HEK293 (cell line): Measurements from ENCODE around the gene INCA1.

Experiments
- GLIS1 ChIP-seq: fragments of 450-650 bp; formaldehyde crosslinking; IDR thresholded peaks from 2 replicates; pipeline ENCODE4 v1.5.1; 2016; ENCODE audit warnings: missing biosample characterization, missing genetic modification characterization
- REST ChIP-seq: fragments of 450-650 bp; formaldehyde crosslinking; IDR thresholded peaks from 2 replicates; pipeline ENCODE4 v1.5.1; 2016; ENCODE audit warnings: missing biosample characterization, missing genetic modification characterization
- SCRT2 ChIP-seq: fragments of 450-650 bp; formaldehyde crosslinking; IDR thresholded peaks from 2 replicates; pipeline ENCODE4 v1.5.1; 2016; ENCODE audit warnings: missing biosample characterization, missing genetic modification characterization
- SP3 ChIP-seq: fragments of 450-650 bp; formaldehyde crosslinking; IDR thresholded peaks from 2 replicates; pipeline ENCODE4 v1.5.1; 2016; ENCODE audit warnings: missing biosample characterization, missing genetic modification characterization
- ZBTB20 ChIP-seq: fragments of 450-650 bp; formaldehyde crosslinking; IDR thresholded peaks from 2 replicates; pipeline ENCODE4 v1.5.1; 2016; ENCODE audit warnings: missing biosample characterization, missing genetic modification characterization
- ZBTB6 ChIP-seq: fragments of 450-650 bp; formaldehyde crosslinking; IDR thresholded peaks from 2 replicates; pipeline ENCODE4 v1.5.1; 2017; ENCODE audit warnings: missing biosample characterization, missing genetic modification characterization
- ZBTB8A ChIP-seq: fragments of 450-650 bp; formaldehyde crosslinking; IDR thresholded peaks from 2 replicates; pipeline ENCODE4 v1.5.1; 2016; ENCODE audit warnings: missing biosample characterization, missing genetic modification characterization
- ZFP37 ChIP-seq: fragments of 450-650 bp; formaldehyde crosslinking; IDR thresholded peaks from 2 replicates; pipeline ENCODE4 v1.5.1; 2016; ENCODE audit warnings: missing biosample characterization, missing genetic modification characterization
- ZNF112 ChIP-seq: fragments of 450-650 bp; formaldehyde crosslinking; IDR thresholded peaks from 2 replicates; pipeline ENCODE4 v1.5.0; 2017; ENCODE audit warnings: missing biosample characterization, missing genetic modification characterization
- ZNF114 ChIP-seq: fragments of 450-650 bp; formaldehyde crosslinking; IDR thresholded peaks from 2 replicates; pipeline ENCODE4 v1.5.0; 2017; ENCODE audit warnings: missing biosample characterization, missing genetic modification characterization
- ZNF221 ChIP-seq: fragments of 450-650 bp; formaldehyde crosslinking; IDR thresholded peaks from 2 replicates; pipeline ENCODE4 v1.5.1; 2017; ENCODE audit warnings: missing biosample characterization, missing genetic modification characterization, borderline replicate concordance
- ZNF248 ChIP-seq: fragments of 450-650 bp; formaldehyde crosslinking; IDR thresholded peaks from 2 replicates; pipeline ENCODE4 v1.5.1; 2017; ENCODE audit warnings: missing biosample characterization, missing genetic modification characterization
- ZNF274 ChIP-seq, 2 experiments: fragments of 200-500 bp in 1 of 2; fragments of 450-650 bp in 1 of 2; sonication (Bioruptor generic) in 1 of 2; formaldehyde crosslinking in 1 of 2; IDR thresholded peaks; 2 replicates each; pipeline versions ENCODE4 v1.5.1 to v1.6.1; 2014 to 2016; ENCODE audit warnings: borderline replicate concordance in 1 of 2, inconsistent platforms in 1 of 2, low read length in 1 of 2, missing biosample characterization in 1 of 2, missing genetic modification characterization in 1 of 2
- ZNF324 ChIP-seq: fragments of 450-650 bp; formaldehyde crosslinking; IDR thresholded peaks from 2 replicates; pipeline ENCODE4 v1.5.1; 2016; ENCODE audit warnings: missing biosample characterization, missing genetic modification characterization
- ZNF341 ChIP-seq: fragments of 450-650 bp; formaldehyde crosslinking; IDR thresholded peaks from 2 replicates; pipeline ENCODE4; 2016; ENCODE audit warnings: low read depth, missing biosample characterization, missing genetic modification characterization
- ZNF394 ChIP-seq: fragments of 450-650 bp; formaldehyde crosslinking; IDR thresholded peaks from 2 replicates; pipeline ENCODE4 v1.5.1; 2016; ENCODE audit warnings: missing biosample characterization, missing genetic modification characterization, mild to moderate bottlenecking, moderate library complexity, borderline replicate concordance
- ZNF48 ChIP-seq: fragments of 450-650 bp; formaldehyde crosslinking; IDR thresholded peaks from 2 replicates; pipeline ENCODE4 v1.5.1; 2016; ENCODE audit warnings: missing biosample characterization, missing genetic modification characterization
- ZNF501 ChIP-seq: fragments of 450-650 bp; formaldehyde crosslinking; IDR thresholded peaks from 2 replicates; pipeline ENCODE4 v1.5.1; 2016; ENCODE audit warnings: missing biosample characterization, missing genetic modification characterization
- ZNF600 ChIP-seq: fragments of 450-650 bp; formaldehyde crosslinking; IDR thresholded peaks from 2 replicates; pipeline ENCODE4 v1.5.1; 2016; ENCODE audit warnings: missing biosample characterization, missing genetic modification characterization
- ZNF664 ChIP-seq: fragments of 450-650 bp; formaldehyde crosslinking; IDR thresholded peaks from 2 replicates; pipeline ENCODE4 v1.5.1; 2016; ENCODE audit warnings: missing biosample characterization, missing genetic modification characterization
- ZNF670 ChIP-seq: fragments of 450-650 bp; formaldehyde crosslinking; IDR thresholded peaks from 2 replicates; pipeline ENCODE4 v1.5.1; 2016; ENCODE audit warnings: missing biosample characterization, missing genetic modification characterization, low read depth
- ZNF707 ChIP-seq: fragments of 450-650 bp; formaldehyde crosslinking; IDR thresholded peaks from 2 replicates; pipeline ENCODE4 v1.5.1; 2016; ENCODE audit warnings: missing biosample characterization, missing genetic modification characterization
- ZNF768 ChIP-seq: fragments of 450-650 bp; formaldehyde crosslinking; IDR thresholded peaks from 2 replicates; pipeline ENCODE4 v1.5.1; 2018; ENCODE audit warnings: missing biosample characterization, mild to moderate bottlenecking, missing genetic modification characterization
- ZXDB ChIP-seq: fragments of 450-650 bp; formaldehyde crosslinking; IDR thresholded peaks from 2 replicates; pipeline ENCODE4 v1.5.1; 2016; ENCODE audit warnings: missing biosample characterization, missing genetic modification characterization
- TF ChIP-seq, protein P1 (sequence below): fragments of 450-650 bp; formaldehyde crosslinking; conservative IDR thresholded peaks from 2 replicates; pipeline ENCODE4 v1.5.1; 2016; ENCODE audit warnings: low read depth, missing biosample characterization, missing genetic modification characterization
- TF ChIP-seq, protein P2 (sequence below): fragments of 450-650 bp; formaldehyde crosslinking; IDR thresholded peaks from 2 replicates; pipeline ENCODE4 v1.5.1; 2016; ENCODE audit warnings: missing biosample characterization, missing genetic modification characterization
- TF ChIP-seq, protein P3 (sequence below): fragments of 450-650 bp; formaldehyde crosslinking; IDR thresholded peaks from 2 replicates; pipeline ENCODE4 v1.5.1; 2016; ENCODE audit warnings: missing biosample characterization, missing genetic modification characterization

Gene INCA1

GRCh38 chr17:4997302-4998026, at the start of gene INCA1, which contains the start of gene KIF1C (continued):
- TF ChIP-seq ZNF768 (tag by site-specific recombination) (no peak), SCRT2 (tag by site-specific recombination) (no peak), REST (tag by site-specific recombination) (no peak), GLIS1 (tag by site-specific recombination) (peak; percentile 63), ZNF274 (IDR thresholded peaks at IDR 0.05; ENCODE audit: low read length) (no peak), ZNF274 (tag by site-specific recombination; IDR thresholded peaks at IDR 0.05; ENCODE audit: borderline replicate concordance) (no peak), ZNF707 (tag by site-specific recombination) (no peak), ZNF324 (peak; percentile 39; the same call in 1 of the 2 replicates), ZNF48 (tag by site-specific recombination) (no peak), ZNF664 (tag by site-specific recombination) (no peak), ZBTB8A (tag by site-specific recombination) (peak; percentile 64), ZBTB6 (tag by site-specific recombination) (peak; percentile 7; the same call in 1 of the 2 replicates), ZNF501 (tag by site-specific recombination) (no peak), SP3 (peak; percentile 94), ZBTB20 (tag by site-specific recombination) (peak; percentile 55; the same call in 1 of the 2 replicates), ZNF394 (0 out of 2 replicates have a peak, but pooled peaks have one; percentile 29), ZNF248 (tag by site-specific recombination) (no peak), ZNF670 (no peak), ZFP37 (tag by site-specific recombination) (no peak), ZXDB (tag by site-specific recombination) (no peak), ZNF112 (tag by site-specific recombination) (no peak), ZNF221 (tag by site-specific recombination) (no peak), ZNF600 (peak; percentile 16; the same call in 1 of the 2 replicates), ZNF114 (tag by site-specific recombination) (no peak), ZNF341 (tag by site-specific recombination) (peak; percentile 81)
- TF ChIP-seq, protein P1, sequence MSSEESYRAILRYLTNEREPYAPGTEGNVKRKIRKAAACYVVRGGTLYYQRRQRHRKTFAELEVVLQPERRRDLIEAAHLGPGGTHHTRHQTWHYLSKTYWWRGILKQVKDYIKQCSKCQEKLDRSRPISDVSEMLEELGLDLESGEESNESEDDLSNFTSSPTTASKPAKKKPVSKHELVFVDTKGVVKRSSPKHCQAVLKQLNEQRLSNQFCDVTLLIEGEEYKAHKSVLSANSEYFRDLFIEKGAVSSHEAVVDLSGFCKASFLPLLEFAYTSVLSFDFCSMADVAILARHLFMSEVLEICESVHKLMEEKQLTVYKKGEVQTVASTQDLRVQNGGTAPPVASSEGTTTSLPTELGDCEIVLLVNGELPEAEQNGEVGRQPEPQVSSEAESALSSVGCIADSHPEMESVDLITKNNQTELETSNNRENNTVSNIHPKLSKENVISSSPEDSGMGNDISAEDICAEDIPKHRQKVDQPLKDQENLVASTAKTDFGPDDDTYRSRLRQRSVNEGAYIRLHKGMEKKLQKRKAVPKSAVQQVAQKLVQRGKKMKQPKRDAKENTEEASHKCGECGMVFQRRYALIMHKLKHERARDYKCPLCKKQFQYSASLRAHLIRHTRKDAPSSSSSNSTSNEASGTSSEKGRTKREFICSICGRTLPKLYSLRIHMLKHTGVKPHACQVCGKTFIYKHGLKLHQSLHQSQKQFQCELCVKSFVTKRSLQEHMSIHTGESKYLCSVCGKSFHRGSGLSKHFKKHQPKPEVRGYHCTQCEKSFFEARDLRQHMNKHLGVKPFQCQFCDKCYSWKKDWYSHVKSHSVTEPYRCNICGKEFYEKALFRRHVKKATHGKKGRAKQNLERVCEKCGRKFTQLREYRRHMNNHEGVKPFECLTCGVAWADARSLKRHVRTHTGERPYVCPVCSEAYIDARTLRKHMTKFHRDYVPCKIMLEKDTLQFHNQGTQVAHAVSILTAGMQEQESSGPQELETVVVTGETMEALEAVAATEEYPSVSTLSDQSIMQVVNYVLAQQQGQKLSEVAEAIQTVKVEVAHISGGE (tag by site-specific recombination) = peak; percentile 52; the same call in 1 of the 2 replicates
- TF ChIP-seq, protein P2, sequence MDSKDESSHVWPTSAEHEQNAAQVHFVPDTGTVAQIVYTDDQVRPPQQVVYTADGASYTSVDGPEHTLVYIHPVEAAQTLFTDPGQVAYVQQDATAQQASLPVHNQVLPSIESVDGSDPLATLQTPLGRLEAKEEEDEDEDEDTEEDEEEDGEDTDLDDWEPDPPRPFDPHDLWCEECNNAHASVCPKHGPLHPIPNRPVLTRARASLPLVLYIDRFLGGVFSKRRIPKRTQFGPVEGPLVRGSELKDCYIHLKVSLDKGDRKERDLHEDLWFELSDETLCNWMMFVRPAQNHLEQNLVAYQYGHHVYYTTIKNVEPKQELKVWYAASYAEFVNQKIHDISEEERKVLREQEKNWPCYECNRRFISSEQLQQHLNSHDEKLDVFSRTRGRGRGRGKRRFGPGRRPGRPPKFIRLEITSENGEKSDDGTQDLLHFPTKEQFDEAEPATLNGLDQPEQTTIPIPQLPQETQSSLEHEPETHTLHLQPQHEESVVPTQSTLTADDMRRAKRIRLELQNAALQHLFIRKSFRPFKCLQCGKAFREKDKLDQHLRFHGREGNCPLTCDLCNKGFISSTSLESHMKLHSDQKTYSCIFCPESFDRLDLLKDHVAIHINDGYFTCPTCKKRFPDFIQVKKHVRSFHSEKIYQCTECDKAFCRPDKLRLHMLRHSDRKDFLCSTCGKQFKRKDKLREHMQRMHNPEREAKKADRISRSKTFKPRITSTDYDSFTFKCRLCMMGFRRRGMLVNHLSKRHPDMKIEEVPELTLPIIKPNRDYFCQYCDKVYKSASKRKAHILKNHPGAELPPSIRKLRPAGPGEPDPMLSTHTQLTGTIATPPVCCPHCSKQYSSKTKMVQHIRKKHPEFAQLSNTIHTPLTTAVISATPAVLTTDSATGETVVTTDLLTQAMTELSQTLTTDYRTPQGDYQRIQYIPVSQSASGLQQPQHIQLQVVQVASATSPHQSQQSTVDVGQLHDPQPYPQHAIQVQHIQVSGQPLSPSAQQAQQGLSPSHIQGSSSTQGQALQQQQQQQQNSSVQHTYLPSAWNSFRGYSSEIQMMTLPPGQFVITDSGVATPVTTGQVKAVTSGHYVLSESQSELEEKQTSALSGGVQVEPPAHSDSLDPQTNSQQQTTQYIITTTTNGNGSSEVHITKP = peak; percentile 83
- TF ChIP-seq, protein P3, sequence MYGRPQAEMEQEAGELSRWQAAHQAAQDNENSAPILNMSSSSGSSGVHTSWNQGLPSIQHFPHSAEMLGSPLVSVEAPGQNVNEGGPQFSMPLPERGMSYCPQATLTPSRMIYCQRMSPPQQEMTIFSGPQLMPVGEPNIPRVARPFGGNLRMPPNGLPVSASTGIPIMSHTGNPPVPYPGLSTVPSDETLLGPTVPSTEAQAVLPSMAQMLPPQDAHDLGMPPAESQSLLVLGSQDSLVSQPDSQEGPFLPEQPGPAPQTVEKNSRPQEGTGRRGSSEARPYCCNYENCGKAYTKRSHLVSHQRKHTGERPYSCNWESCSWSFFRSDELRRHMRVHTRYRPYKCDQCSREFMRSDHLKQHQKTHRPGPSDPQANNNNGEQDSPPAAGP = peak; percentile 25; the same call in 1 of the 2 replicates
